ENCODE measurements around the gene MRPL40.

Gene MRPL40

DNA sequence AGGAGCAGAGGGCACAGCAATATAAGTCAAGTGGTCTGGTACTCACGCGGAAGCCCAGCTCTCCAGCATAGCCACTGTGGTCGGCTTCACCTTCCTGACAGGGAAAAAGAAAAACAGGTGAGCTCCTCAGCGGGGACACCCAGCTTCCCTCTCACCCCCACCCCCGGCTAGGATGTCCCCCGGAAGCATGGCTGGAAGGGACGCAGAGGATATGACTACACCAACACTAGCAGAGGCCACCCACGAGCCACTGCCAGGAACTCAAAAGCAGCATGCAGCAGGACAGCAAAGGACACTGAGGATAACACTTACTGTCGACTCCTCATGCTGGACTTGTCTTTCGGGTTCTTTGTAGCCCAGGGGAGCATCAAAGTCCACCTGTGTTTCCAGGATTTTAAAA lies 24.2 kb downstream of the MRPL40 start:
- no peak overlapping the region for H3K4me3 ChIP-seq (ENCODE audit: low read depth, low read length)

DNA sequence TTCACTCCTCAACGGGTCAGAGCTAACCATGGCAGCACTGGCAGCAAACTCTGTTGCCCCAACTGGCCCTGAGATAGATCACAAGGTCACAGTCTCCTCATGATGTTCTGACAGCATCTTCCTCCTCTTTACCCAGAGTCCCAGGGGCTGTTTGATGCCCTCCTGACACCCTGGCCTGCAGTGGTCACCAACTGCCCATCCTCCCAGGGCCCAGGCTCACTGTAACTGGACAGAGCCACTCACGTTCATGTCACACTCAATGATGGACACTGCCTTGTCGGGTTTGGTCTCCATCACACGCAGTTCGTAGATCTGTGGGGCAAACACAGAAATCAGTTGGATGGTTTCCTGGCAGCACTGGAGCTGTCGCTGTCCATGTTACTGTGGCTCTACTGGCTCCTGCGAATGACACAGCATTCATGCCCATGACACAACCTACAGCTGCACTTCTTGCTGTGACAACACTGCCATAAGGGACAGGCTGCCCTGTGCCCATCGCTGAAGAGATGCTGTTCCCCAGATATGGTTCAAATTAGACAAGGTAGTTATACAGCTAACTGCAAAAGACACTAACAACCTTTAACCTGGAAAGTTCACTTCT lies 25.6 kb downstream of the MRPL40 start:
- H3K4me3 ChIP-seq (ENCODE audit: low read depth, low read length), result no peak overlapping the region

DNA sequence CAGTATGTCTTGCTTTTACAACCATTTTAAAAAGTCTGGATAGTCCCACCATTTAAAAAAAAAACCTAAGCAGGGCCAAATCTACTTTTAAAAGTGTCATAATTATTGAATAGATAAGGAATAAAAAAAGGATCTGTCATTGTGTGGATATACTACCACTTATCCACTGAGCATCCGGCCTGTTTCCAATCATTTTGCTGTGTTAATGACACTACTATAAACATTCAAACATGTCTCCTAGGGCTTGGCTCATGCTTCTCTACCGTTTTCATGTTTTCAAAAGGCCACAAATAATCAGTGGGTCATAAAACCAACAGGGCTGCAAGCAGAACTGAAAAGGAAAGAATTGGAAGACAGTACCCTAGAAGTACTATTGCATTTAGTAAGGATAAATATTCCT lies 27.7 kb downstream of the MRPL40 start:
- H3K4me3 ChIP-seq (ENCODE audit: low read depth, low read length), result no peak overlapping the region

DNA sequence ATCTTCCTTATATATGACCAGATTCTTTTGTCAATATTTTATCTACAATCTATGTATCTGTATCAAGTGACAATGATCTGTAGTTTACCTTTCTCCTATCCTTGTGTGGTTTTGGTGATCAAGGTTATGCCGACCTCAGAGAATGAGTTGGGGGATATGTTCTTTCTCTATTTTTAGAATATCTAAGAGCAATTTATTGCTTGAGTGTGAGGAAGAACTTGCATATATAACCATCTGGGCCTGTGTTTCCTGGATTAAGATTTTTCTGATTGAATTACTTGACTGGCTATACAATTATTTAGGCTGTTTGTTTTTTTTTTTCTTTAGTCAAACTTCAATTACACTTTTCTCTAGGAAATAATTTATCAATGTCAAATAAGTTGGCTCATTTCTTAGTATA lies 29.2 kb downstream of the MRPL40 start:
- H3K4me3 ChIP-seq (ENCODE audit: low read depth, low read length), result no peak overlapping the region

DNA sequence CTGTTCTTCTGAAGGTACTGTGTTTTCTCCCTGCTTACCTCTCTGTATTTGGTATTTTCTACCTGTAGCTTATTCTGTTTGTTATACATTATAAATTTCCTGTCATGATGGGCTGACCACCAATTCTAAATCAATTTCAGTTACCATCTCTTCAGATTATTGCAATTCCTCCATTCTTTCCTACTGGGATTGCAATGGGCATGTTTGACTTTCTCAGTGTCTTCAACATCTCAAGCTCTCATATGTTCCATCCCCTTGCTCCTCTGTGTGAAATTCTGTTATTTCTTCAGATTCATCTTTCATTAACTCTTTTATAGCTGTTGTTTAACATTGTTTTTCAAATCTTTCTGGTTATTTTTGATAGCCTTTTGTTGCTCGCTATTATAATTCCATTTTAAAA lies 30.7 kb downstream of the MRPL40 start:
- no peak overlapping the region for H3K4me3 ChIP-seq (ENCODE audit: low read depth, low read length)

DNA sequence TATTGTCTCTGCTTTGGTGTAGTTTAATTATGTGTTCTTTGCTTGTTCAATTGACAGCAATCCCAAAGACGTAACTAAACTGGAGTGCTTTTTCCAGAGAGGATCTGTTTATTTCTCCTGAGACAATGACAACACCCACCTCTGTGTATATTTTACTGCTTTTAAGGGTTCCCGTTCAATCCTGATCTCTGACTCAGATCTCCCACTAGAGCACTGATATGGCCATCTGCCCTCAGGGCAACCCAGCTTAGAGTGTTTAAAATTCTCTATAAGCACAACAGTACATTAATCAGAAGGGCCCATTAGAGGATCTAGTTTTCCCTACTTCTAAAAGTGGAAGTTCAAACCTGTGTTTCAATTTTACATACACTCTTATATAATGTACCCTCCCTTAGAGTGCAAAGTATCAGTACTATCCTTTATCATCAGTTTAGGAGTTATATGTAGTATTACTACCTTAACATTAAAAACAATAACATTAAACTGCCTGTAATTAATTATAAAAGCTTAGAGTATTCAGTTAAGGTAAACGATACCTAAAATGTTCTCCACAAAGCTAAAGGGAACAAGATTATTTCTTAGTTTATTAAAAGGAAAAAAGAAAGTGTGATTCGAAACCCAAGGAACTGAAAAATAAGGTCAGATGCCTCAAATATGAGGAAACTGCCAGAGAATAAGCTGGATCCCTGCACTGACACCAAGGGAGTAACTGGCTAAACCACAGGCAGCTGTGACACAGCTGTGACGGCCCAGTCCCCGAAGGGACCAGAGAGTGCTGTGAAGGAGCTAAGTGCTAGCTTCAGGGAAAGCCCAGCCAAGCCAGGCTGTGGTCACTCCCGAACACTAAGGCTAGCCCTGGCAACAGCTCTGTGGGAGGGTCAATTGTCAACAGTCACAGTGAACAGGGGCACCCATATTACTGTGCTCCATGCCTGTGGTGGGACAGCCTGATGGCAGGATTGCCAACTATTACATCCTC lies 31.4 kb downstream of the MRPL40 start:
- H3K4me3 ChIP-seq (ENCODE audit: low read depth, low read length), result no peak overlapping the region

DNA sequence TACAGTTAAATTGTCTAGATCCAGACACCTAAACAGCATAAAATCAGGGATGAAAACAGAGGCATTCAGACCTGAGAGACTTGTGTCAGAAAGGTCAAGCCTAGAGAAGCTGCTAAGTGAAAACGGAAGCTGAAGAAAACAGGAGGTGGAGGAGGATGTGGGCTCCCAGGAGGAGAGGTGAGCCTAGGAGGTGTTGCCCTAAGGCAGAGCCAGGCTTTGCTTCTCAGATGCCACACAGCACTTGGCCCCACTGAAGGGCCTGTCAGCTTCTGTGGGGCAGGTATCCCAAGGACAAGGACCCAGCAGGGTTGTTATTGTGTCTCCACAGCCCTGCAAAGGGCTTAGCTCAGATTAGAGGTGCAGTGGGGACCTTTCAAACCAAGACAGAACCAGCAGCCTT lies 32.2 kb downstream of the MRPL40 start:
- no peak overlapping the region for H3K4me3 ChIP-seq (ENCODE audit: low read depth, low read length)

DNA sequence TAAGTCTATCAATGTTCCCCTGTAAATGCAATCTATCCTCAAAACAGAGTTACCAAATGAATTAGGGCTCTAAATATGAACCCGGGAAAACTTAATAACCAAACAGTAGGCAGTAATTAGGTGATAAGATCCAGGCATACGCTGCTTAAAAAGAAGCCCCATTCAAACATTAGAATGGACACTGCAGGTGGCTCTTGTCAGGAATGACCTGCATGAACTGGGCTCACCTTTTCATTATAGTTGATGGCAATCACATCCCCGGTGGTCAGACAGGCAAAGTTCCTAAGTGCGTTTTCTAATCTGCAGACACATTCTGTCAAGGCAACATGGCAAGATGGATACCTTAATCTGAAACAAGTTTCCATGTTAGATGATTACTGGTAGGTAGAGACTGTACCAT lies 32.6 kb downstream of the MRPL40 start:
- H3K4me3 ChIP-seq (ENCODE audit: low read depth, low read length), result no peak overlapping the region

DNA sequence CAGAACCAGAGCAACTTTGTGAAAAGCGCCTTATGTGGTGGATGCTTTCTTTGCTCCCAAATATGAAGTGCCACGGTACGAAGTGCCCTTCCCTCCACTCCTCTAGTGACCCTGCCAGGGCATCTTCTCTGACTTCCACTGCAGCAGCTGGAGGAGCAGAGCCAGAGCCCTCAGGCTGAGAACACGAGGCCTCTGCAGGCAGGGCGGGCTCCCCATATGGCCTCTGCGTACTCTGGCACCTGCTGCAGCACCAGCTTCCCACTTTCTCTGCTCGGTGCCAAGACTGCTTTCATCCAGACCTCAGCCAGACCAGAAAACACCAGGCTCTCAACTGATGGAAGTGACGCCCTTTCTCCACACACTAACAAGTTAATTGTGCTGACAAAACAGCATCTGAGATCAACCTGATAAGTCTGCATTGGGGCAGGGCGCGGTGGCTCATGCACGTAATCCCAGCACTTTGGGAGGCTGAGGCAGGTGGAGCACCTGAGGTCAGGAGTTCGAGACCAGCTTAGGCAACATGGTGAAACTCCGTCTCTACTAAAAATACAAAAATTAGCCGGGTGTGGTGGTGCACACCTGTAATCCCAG lies 33.9 kb downstream of the MRPL40 start:
- no peak overlapping the region for H3K4me3 ChIP-seq (ENCODE audit: low read depth, low read length)

DNA sequence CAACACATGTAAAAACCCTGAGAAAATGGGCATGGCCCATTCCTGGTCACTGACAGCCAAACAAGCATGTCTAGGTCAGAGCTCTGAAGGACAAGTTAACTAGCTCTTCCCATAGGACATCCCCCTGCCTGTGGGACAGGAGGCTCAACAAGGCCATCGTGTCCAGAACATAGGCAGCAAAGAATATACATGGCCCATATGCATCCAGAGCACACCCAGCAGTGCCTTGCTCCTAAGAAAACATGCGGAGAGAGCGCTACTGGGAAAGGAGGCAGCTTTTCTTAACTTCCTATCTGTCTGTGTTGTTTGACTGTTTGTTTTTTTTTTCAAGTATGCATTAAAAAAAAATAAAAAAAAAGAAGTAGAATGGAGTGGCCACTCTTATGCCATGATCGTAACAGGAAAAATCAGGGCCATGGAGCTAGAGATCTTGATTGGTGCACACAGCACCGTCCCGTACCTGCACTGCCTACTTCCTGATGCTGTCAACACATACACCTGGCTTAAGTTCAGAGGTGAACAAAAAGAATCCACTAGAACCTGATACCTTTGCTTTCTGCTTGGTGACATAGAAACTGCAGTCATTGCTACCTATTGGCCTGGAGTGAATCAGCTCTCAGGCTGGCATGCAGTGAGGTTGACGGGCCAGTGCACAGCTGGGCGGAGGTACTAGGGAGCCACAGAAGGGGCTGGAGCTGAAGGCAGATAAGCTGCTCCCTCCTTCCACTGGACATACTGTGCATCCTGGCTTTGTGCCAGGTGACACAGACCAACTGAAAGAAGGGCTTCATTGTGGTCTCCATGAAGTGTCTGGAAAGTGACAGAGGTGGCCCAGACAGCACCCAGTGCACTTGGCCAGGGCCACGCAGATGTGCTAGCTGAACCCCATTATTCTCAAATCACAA lies 34.8 kb downstream of the MRPL40 start:
- no peak overlapping the region for H3K4me3 ChIP-seq (ENCODE audit: low read depth, low read length)

DNA sequence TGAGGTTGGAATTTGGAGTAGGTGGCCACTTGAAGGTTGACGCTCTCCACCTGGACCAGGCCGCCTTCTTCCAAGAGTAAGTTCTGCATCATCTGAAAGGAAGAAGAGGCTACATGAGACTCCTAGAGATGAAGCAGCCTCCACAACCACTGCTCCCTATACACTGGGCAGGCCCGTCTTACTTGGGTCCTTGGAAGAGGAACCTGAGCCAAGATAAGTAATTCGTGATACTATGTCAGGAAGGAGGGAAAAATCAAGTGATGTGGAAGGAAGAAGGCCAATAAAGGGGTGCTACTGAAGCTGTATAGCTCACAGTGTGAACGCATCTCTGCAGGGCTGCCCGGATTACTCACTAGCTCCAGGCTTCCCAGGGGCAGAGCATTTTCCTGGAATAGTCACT lies 35.6 kb downstream of the MRPL40 start:
- H3K4me3 ChIP-seq (ENCODE audit: low read depth, low read length), result no peak overlapping the region

DNA sequence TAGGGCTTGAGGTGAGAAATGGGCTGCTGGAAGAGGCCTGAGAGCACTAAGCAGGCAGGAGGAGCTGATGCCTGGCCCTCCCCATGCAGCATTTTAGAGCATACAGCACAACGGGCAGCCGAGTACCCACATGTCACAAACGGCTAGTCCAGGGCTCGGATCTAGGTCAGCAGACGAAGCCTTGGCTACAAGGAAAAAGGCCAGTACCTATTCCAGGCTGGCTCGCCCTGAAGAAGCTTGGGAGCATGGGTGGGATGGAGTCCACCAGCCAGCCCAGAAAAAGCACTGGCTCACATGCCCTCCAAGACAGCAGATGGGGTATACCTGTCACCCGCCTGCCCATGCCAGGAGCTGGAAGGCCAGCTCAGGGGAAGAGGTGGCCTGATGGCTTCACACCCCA lies 37.1 kb downstream of the MRPL40 start:
- H3K4me3 ChIP-seq (ENCODE audit: low read depth, low read length), result no peak overlapping the region

DNA sequence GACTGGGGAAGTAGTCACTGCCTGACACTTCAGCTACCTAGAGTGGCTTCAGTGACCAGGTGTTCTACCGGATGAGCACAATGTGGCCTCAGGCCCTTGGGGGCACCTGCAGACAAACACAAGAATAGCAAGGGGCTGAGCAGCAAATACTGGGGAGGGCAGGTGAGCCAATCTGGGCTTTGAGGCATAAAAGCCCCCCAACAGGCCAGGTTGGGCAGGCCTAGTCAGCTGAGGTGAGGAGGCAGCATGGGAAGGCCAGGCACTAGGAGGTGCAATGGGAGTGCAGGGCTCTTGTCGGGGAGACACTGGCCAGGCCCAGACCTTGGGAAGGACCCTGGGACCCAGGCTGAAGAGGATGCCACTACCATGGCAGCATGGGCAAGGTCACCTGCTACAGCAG lies 37.7 kb downstream of the MRPL40 start:
- no peak overlapping the region for H3K4me3 ChIP-seq (ENCODE audit: low read depth, low read length)

DNA sequence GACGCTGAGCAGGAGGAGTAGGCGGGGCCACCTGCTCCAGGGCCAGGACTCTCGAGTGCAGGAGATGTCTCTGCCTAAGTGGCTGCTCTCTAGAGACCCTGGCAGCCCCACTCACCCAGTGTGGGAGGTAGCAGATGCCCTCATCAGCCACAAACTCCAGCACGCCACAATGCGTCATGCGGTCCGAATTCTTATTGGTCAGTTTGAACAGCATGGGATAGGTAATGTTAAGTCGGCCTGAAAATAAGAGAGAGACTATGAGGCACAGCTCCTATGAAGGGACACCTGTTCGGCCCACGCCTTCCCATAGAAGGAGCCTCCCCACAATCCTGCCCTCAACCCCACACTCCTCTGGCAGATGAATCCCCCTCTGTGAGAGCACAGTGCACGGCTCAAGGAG lies 39.2 kb downstream of the MRPL40 start:
- H3K4me3 ChIP-seq (ENCODE audit: low read depth, low read length), result no peak overlapping the region

DNA sequence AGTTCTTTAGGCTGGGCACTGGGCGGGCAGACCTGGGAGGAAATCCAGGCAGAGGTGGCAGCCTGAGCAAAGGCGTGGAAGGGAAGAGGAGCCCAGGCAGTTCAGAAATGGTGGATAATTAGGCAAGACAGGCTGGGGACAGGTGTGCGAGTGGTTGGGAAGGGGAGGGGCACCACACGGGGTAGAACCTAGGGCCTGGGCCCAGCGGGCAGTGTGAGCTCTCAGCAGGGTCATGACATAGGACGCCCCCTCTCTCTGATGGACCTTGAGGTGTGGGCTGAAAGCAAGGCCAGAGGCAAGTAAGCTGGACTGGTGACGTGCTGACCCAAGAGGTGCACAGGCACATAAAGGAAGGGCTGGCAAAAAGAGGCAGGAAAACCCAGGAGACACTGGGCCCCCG lies 39.9 kb downstream of the MRPL40 start:
- no peak overlapping the region for H3K4me3 ChIP-seq (ENCODE audit: low read depth, low read length)

DNA sequence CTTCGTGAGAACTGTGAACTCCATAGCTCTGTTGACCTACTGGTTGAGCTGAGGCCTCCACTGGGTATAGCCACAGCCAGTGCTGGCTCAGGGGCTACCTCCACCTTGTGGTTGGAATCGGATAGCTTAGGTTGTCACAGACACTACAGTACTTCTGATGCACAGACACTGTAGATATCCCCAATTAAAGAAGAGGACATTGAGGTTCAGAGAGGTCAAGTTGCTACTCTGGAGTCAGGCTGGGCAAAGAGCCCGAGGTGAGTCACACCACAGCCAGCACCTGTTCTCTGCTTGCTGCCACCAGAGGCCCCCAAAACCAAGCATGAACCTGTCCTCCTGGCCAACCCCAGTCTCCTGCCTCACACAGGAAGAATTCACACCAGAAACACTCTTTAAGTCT lies 41.2 kb downstream of the MRPL40 start:
- no peak overlapping the region for H3K4me3 ChIP-seq (ENCODE audit: low read depth, low read length)

DNA sequence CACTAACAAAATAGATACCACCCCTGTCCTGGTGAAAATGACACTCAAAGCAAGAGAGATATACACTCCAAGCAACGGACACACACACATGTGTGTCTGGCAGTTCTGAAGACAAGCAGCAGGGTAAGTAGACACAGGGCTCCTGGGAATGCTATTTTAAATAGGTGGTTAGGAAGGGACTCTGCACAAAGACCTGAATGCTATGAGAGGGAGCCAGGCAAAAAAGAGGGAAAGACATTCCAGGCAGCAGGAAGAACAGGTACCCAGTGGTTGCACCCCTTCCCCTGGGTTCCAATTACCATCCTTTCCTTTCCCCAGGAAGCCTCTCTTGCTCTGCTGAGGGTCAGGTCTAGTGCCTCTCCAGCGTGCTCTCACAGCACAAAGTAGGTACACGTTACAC lies 43.7 kb downstream of the MRPL40 start:
- H3K4me3 ChIP-seq (ENCODE audit: low read depth, low read length), result no peak overlapping the region

DNA sequence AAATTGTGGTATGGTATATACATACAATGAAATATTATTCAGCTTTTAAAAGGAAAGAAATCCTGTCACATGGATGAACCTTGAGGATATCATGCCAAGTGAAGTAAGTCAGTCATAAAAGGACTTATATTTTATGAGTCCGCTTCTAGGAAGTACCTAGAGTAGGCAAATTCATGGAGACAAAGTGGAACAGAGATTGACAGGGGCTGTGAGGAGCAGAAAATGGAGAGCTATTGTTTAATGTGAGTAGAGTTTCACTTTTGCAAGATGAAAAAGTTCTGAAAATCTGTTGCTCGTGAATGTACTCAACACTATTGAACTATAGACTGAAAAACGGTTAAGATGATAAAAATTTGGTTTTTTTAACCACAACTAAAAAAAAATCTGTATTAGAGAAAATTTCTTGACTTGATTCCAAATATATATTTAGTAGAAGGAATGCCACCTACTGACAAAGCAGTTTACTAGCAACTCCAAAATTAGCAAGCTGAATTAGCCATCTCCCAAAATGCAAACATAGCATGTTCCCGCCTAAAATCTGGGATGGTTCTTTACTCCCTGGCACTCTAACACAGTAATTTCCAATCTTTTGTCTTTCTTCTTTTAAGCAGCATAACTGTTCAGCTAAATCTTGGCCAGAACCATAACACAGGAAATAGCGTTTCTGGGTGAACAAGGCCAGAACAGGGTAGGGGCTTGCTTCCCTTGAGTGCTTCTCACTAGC lies 45.1 kb downstream of the MRPL40 start:
- H3K4me3 ChIP-seq (ENCODE audit: low read depth, low read length), result peak overlapping the region; percentile 90

DNA sequence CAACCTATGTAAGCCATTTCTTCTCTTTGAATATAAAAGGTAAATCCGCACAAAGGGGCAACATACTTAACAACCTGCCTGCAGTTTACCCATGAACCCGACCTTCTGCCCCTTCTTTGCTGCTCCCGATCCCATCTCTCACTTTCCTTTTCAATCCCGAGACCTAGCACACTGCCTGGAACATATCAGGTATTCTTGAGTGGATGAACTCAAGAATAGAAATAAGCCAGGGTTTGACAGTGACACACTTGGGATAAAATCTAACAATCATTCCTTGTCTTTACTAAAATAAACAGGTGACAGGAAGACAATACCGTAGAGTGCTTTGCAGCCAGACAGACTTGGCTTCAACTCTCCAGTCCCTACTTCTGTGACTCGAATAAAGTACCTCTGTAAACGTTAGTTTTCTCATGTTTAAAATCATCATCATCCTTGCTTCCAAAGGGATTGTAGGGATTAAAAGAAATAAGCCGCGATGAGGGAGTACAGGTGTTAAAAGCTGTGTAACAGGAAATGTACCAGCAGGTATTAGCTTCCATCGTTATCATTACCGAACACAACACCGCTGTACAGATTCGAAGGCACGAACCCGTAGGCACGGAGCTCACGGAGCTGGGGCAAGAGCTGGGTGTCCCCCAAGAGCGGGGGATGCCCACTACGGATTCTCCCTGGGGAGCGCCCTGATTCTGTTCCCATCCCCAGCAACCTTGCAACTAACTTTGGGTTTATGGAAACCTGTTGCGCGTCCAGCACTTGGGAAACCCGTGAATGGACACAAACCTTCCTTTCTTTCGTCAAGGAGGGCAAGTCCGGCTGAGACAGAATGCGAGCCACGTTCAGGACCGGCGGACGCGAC lies 45.9 kb downstream of the MRPL40 start:
- H3K4me3 ChIP-seq (ENCODE audit: low read depth, low read length), result peak overlapping the region; percentile 90
